IMR-90 (cell line): Measurements from ENCODE around the gene STRA6. TPM values are rescaled to one million over a fixed set of nuclear protein-coding genes. Genes with fewer than 3 reads are reported as not detected.

Experiments used
- ATAC-seq: fragments of 200-7000 bp; cut with Tn5 transposase; 2 replicates; pipeline ENCODE4 v1.9.1; 2020; ENCODE audit warnings: low read depth, mild to moderate bottlenecking, moderate library complexity
- BruUV-seq: library from RNA; stranded (reverse); fragments of 400-500 nt; replicated peaks from 2 replicates; lab custom pipeline; 2021; lab: Mats Ljungman, UMichigan
- CTCF ChIA-PET: fragments of 300-600 bp; formaldehyde crosslinking; extraction: SDS; loops from one replicate; lab custom pipeline; 2021; ENCODE audit warnings: antibody characterized with exemption; lab: Yijun Ruan, JAX
- POLR2A ChIA-PET: fragments of 300-600 bp; sonication (Branson Sonifier 250); formaldehyde crosslinking; loops from one replicate; lab custom pipeline; 2022; ENCODE audit warnings: antibody characterized with exemption; ENCODE audit not compliant: unreplicated experiment; lab: Charles Lee
- DNase-seq: peaks from one replicate; pipeline ENCODE4 v3.0.0; 2013
- H2AFZ ChIP-seq: replicated peaks from 2 replicates; pipeline ENCODE3; 2013; ENCODE audit warnings: low read length, mild to moderate bottlenecking; ENCODE audit not compliant: poor library complexity
- H2AK5ac ChIP-seq: 2 replicates; pipeline ENCODE4 v1.6.1; 2013; ENCODE audit warnings: low read depth, low read length, inconsistent platforms
- H2AK9ac ChIP-seq: replicated peaks from 2 replicates; pipeline ENCODE3; 2013; ENCODE audit warnings: mild to moderate bottlenecking, low read depth, low read length, moderate library complexity; ENCODE audit not compliant: poor library complexity
- H2BK120ac ChIP-seq: 2 replicates; pipeline ENCODE4 v1.6.1; 2013; ENCODE audit warnings: low read depth, low read length, inconsistent platforms
- H2BK15ac ChIP-seq: 3 replicates; pipeline ENCODE4 v1.6.1; 2013; ENCODE audit warnings: low read depth, low read length, inconsistent platforms
- H2BK20ac ChIP-seq: 2 replicates; pipeline ENCODE4 v1.6.1; 2013; ENCODE audit warnings: low read depth, mild to moderate bottlenecking, inconsistent platforms, low read length, moderate library complexity
- H2BK5ac ChIP-seq: 2 replicates; pipeline ENCODE4 v1.6.1; 2013; ENCODE audit warnings: mild to moderate bottlenecking, low read depth, low read length, inconsistent platforms; ENCODE audit not compliant: poor library complexity, severe bottlenecking
- H3K14ac ChIP-seq: replicated peaks from 2 replicates; pipeline ENCODE4 v1.6.1; 2013; ENCODE audit warnings: low read depth, low read length, inconsistent platforms
- H3K18ac ChIP-seq: 2 replicates; pipeline ENCODE4 v1.6.1; 2013; ENCODE audit warnings: low read depth, low read length, control low read depth
- H3K23ac ChIP-seq: 2 replicates; pipeline ENCODE4 v1.6.1; 2013; ENCODE audit warnings: low read depth, low read length, inconsistent platforms
- H3K27ac ChIP-seq: 2 replicates; pipeline ENCODE4 v1.5.1; 2013; ENCODE audit warnings: mild to moderate bottlenecking, control low read depth, low read length; ENCODE audit not compliant: insufficient read depth
- H3K27me3 ChIP-seq: 2 replicates; pipeline ENCODE4 v1.6.1; 2013; ENCODE audit warnings: low read length; ENCODE audit not compliant: control insufficient read depth, insufficient read depth
- H3K36me3 ChIP-seq: 2 replicates; pipeline ENCODE4 v1.6.1; 2013; ENCODE audit warnings: low read length, mixed read lengths; ENCODE audit not compliant: control insufficient read depth, insufficient read depth
- H3K4ac ChIP-seq: 2 replicates; pipeline ENCODE4 v1.6.1; 2013; ENCODE audit warnings: low read depth, low read length, inconsistent platforms
- H3K4me1 ChIP-seq: 2 replicates; pipeline ENCODE4 v1.6.1; 2013; ENCODE audit warnings: low read length, mixed read lengths; ENCODE audit not compliant: control insufficient read depth, insufficient read depth
- H3K4me2 ChIP-seq: 2 replicates; pipeline ENCODE4 v1.6.1; 2013; ENCODE audit warnings: low read depth, mild to moderate bottlenecking, control low read depth, low read length, moderate library complexity
- H3K4me3 ChIP-seq: 2 replicates; pipeline ENCODE4 v1.5.1; 2013; ENCODE audit warnings: low read depth, mild to moderate bottlenecking, control low read depth, low read length, moderate library complexity; ENCODE audit not compliant: insufficient read depth
- H3K56ac ChIP-seq: 2 replicates; pipeline ENCODE4 v1.6.1; 2013; ENCODE audit warnings: low read length, inconsistent platforms; ENCODE audit not compliant: insufficient read depth; ENCODE audit errors: extremely low read depth
- H3K79me1 ChIP-seq, 2 experiments: 2 replicates each; pipeline ENCODE4 v1.6.1; 2013; ENCODE audit warnings: low read length in 2 of 2, inconsistent platforms in 1 of 2, low read depth in 1 of 2
- H3K9ac ChIP-seq: 2 replicates; pipeline ENCODE4 v1.6.1; 2013; ENCODE audit warnings: low read depth, low read length, control low read depth
- H3K9me1 ChIP-seq: 2 replicates; pipeline ENCODE4 v1.6.1; 2013; ENCODE audit warnings: low read length, inconsistent platforms; ENCODE audit not compliant: insufficient read depth
- H3K9me3 ChIP-seq: 2 replicates; pipeline ENCODE4 v1.6.1; 2013; ENCODE audit warnings: low read length; ENCODE audit not compliant: control insufficient read depth, insufficient read depth
- H4K20me1 ChIP-seq: 2 replicates; pipeline ENCODE4 v1.6.1; 2013; ENCODE audit warnings: low read length, inconsistent platforms; ENCODE audit not compliant: insufficient read depth
- H4K5ac ChIP-seq: 2 replicates; pipeline ENCODE4 v1.6.1; 2013; ENCODE audit warnings: mild to moderate bottlenecking, low read depth, low read length, control low read depth
- H4K8ac ChIP-seq, 2 experiments: 2 replicates each; pipeline ENCODE4 v1.6.1; 2013; ENCODE audit warnings: low read depth in 2 of 2, low read length in 2 of 2, control low read depth in 1 of 2, inconsistent platforms in 1 of 2
- H4K91ac ChIP-seq: 2 replicates; pipeline ENCODE4 v1.6.1; 2013; ENCODE audit warnings: low read depth, low read length, inconsistent platforms; ENCODE audit not compliant: insufficient read depth
- CHD1 ChIP-seq: IDR thresholded peaks from 2 replicates; pipeline ENCODE4 v1.6.1; 2012; ENCODE audit warnings: low read depth, low read length, improper control_type of control experiment
- FOS ChIP-seq: fragments of 150-350 bp; IDR thresholded peaks from 2 replicates; pipeline ENCODE4 v1.6.1; 2016; ENCODE audit warnings: low read depth, low read length
- MAZ ChIP-seq: IDR thresholded peaks from 2 replicates; pipeline ENCODE4 v1.6.1; 2012; ENCODE audit warnings: low read depth, mild to moderate bottlenecking, low read length, improper control_type of control experiment, moderate library complexity, borderline replicate concordance
- MXI1 ChIP-seq: IDR thresholded peaks from 2 replicates; pipeline ENCODE4 v1.6.1; 2012; ENCODE audit warnings: low read depth, mild to moderate bottlenecking, low read length, moderate library complexity, borderline replicate concordance
- NFE2L2 ChIP-seq: fragments of 150-350 bp; IDR thresholded peaks from 2 replicates; pipeline ENCODE4 v1.6.1; 2016; ENCODE audit warnings: low read depth, mild to moderate bottlenecking, low read length
- RAD21 ChIP-seq: IDR thresholded peaks from 2 replicates; pipeline ENCODE4 v1.6.1; 2012; ENCODE audit warnings: low read length, improper control_type of control experiment
- RCOR1 ChIP-seq: IDR thresholded peaks from 2 replicates; pipeline ENCODE4 v1.6.1; 2012; ENCODE audit warnings: mild to moderate bottlenecking, low read length, improper control_type of control experiment; ENCODE audit not compliant: insufficient replicate concordance
- RFX5 ChIP-seq: IDR thresholded peaks from 2 replicates; pipeline ENCODE4 v1.8.0; 2012; ENCODE audit warnings: low read depth, mild to moderate bottlenecking, low read length, moderate library complexity
- USF2 ChIP-seq: fragments of 150-350 bp; IDR thresholded peaks from 2 replicates; pipeline ENCODE4 v1.6.1; 2017; ENCODE audit warnings: mild to moderate bottlenecking, antibody characterized with exemption, low read length, low read depth
- WGBS, 2 experiments: methylation state at CpG; one replicate each; pipeline versions ENCODE4 v1.1.5 to v1.1.7; 2013; ENCODE audit warnings: missing lambda C conversion rate in 2 of 2; ENCODE audit not compliant: insufficient read length in 1 of 2; ENCODE audit errors: extremely low coverage in 2 of 2; 5-methylcytosine and 5-hydroxymethylcytosine counted together
- dilution Hi-C: fragments of 300-500 bp; cut with HindIII; formaldehyde crosslinking; loops from one replicate; pipeline ENCODE4 v1.14.3; 2018; ENCODE audit warnings: low sequenced_read_pairs; ENCODE audit not compliant: unreplicated experiment
- in situ Hi-C: fragments of 300-500 bp; cut with MboI; formaldehyde crosslinking; loops from 3 replicates; pipeline ENCODE4 v1.14.3; 2019; ENCODE audit warnings: low sequenced_read_pairs, inconsistent platforms, mixed read lengths
- intact Hi-C: fragments of 100-400 bp; cut with micrococcal nuclease; formaldehyde crosslinking; loops from 2 replicates; pipeline ENCODE4 v1.10.0; 2022
- polyA plus RNA-seq, 3 experiments: library from polyadenylated mRNA; depleted of rRNA; stranded (reverse); fragments of >200 nt; gene quantifications; 2 replicates each; pipeline ENCODE4 v1.2.3, GENCODE V29; 2012; ENCODE audit warnings: low replicate concordance in 1 of 3
- total RNA-seq: library from RNA; depleted of rRNA; stranded (reverse); fragments of >200 nt; gene quantifications from 2 replicates; pipeline ENCODE4 v1.2.3, GENCODE V29; 2012
- TF ChIP-seq, protein P1 (sequence below): fragments of 150-350 bp; IDR thresholded peaks from 2 replicates; pipeline ENCODE4 v1.6.1; 2016; ENCODE audit warnings: low read depth, mild to moderate bottlenecking, low read length, moderate library complexity, borderline replicate concordance
- TF ChIP-seq, protein P2 (sequence below): conservative IDR thresholded peaks from 2 replicates; pipeline ENCODE4 v1.5.1; 2012; ENCODE audit warnings: mild to moderate bottlenecking, low read depth, low read length, improper control_type of control experiment

Gene STRA6
- total and polyA plus RNA-seq, 2 of the 4 experiments (the other 2 are of a cell fraction), result 0.17 TPM; not detected in 1

- TF ChIP-seq, protein P1, sequence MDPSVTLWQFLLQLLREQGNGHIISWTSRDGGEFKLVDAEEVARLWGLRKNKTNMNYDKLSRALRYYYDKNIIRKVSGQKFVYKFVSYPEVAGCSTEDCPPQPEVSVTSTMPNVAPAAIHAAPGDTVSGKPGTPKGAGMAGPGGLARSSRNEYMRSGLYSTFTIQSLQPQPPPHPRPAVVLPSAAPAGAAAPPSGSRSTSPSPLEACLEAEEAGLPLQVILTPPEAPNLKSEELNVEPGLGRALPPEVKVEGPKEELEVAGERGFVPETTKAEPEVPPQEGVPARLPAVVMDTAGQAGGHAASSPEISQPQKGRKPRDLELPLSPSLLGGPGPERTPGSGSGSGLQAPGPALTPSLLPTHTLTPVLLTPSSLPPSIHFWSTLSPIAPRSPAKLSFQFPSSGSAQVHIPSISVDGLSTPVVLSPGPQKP, result no peak
Observed at GRCh38 chr15:74217907-74218885, 15.6 kb upstream of the STRA6 start (continued).

DNA sequence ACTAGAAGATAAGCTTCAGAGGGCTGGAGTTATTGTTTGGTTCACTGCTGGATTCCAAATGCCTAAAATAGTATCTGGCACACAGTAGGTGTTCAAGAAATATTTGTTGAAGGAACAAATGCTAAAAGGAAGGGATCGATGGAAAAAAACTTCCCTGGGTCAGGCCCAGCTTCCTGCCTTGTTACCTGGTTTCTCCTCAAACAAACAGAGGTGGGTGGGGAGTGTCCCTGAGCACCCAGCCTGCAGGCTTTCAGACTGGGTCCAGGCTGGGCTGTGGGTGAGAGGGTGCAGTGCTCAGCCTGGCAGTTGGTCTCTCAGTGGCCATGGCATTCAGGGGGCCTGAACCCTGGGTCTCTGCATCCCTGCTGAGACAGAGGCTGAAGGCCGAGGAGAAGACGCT is 14.4 kb upstream of the STRA6 start:
- CTCF ChIA-PET, result interaction anchor here (0.9 kb wide), 1 partner anchor 27 kb away, joined by 3 read pairs; no protein-coding TSS in a partner anchor
- Histone ChIP-seq H2BK5ac (no peak overlapping the region), H2AK5ac (no peak overlapping the region), H2BK120ac (no peak overlapping the region), H3K14ac (no peak overlapping the region), H3K36me3 (no peaks in the 10 kb centered on the region), H2AFZ (no peak overlapping the region), H3K56ac (no peak overlapping the region), H3K4me3 (no peak overlapping the region), H4K5ac (no peak overlapping the region), H3K79me1 (no peaks in the 10 kb centered on the region), H3K9me1 (no peaks in the 10 kb centered on the region), H2BK15ac (no peak overlapping the region), H3K23ac (no peak overlapping the region), H3K4me2 (no peak overlapping the region), H3K9me3 (no peaks in the 10 kb centered on the region), H2BK20ac (no peak overlapping the region), H4K8ac (no peak overlapping the region), H2AK9ac (no peak overlapping the region), H4K91ac (no peak overlapping the region), H3K18ac (no peak overlapping the region), H3K9ac (no peak overlapping the region), H3K27ac (no peak overlapping the region), H3K4me1 (peaks cover 9% of the 10 kb centered on the region; the same call in 1 of the 2 replicates), H3K4ac (no peak overlapping the region), H3K27me3 (peaks cover 43% of the 10 kb centered on the region), H4K20me1 (no peaks in the 10 kb centered on the region)
- in situ Hi-C loops (no loop called here), intact Hi-C loops (no loop called here), dilution Hi-C loops (no loop called here)
- ATAC-seq, result no peak
- POLR2A ChIA-PET, result no interaction called here
- 83% methylated on average over 2 of the region's 3 CpGs; no CpG with 5 or more reads in 1 of the 2 experiments for WGBS, 2 experiments
- no peak for DNase-seq
- no TSS peak for BruUV-seq
- TF ChIP-seq USF2 (no peak), RCOR1 (no peak), MAZ (no peak), MXI1 (no peak), RFX5 (no peak), NFE2L2 (no peak), FOS (no peak), CHD1 (no peak), RAD21 (no peak)
- TF ChIP-seq, protein P2, sequence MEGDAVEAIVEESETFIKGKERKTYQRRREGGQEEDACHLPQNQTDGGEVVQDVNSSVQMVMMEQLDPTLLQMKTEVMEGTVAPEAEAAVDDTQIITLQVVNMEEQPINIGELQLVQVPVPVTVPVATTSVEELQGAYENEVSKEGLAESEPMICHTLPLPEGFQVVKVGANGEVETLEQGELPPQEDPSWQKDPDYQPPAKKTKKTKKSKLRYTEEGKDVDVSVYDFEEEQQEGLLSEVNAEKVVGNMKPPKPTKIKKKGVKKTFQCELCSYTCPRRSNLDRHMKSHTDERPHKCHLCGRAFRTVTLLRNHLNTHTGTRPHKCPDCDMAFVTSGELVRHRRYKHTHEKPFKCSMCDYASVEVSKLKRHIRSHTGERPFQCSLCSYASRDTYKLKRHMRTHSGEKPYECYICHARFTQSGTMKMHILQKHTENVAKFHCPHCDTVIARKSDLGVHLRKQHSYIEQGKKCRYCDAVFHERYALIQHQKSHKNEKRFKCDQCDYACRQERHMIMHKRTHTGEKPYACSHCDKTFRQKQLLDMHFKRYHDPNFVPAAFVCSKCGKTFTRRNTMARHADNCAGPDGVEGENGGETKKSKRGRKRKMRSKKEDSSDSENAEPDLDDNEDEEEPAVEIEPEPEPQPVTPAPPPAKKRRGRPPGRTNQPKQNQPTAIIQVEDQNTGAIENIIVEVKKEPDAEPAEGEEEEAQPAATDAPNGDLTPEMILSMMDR, result no peak
